Measurements from ENCODE around the gene GLYATL1.

DNA sequence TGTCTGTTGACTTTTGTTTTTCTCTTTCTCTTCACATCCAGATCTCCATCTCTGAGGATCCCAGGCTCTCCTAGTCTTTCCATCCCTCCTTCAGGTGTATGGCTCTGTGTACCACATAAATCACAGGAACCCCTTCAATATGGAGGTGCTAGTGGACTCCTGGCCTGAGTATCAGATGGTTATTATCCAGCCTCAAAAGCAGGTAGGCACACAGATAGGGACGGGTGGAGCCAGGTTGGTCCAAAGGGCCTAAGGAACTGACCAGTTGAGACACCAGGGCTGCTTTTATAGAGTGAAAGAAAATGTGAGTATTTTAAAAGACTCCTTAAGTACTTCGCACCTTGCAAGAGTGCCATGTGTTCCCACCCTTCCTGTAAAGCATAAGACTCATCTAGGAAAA lies 39.9 kb downstream of the GLYATL1 start:
- TF ChIP-seq, protein P1, sequence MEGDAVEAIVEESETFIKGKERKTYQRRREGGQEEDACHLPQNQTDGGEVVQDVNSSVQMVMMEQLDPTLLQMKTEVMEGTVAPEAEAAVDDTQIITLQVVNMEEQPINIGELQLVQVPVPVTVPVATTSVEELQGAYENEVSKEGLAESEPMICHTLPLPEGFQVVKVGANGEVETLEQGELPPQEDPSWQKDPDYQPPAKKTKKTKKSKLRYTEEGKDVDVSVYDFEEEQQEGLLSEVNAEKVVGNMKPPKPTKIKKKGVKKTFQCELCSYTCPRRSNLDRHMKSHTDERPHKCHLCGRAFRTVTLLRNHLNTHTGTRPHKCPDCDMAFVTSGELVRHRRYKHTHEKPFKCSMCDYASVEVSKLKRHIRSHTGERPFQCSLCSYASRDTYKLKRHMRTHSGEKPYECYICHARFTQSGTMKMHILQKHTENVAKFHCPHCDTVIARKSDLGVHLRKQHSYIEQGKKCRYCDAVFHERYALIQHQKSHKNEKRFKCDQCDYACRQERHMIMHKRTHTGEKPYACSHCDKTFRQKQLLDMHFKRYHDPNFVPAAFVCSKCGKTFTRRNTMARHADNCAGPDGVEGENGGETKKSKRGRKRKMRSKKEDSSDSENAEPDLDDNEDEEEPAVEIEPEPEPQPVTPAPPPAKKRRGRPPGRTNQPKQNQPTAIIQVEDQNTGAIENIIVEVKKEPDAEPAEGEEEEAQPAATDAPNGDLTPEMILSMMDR (tag by site-specific recombination; IDR thresholded peaks at IDR 0.05) = no peak
- TF ChIP-seq SALL2 (tag by site-specific recombination; IDR thresholded peaks at IDR 0.05; ENCODE audit: borderline replicate concordance) (no peak), YY1 (tag by site-specific recombination; IDR thresholded peaks at IDR 0.05) (no peak), ZNF670 (tag by site-specific recombination; IDR thresholded peaks at IDR 0.05; ENCODE audit: low read depth) (no peak), ZNF23 (tag by site-specific recombination; IDR thresholded peaks at IDR 0.05; ENCODE audit: borderline replicate concordance) (no peak), ZNF501 (tag by site-specific recombination; IDR thresholded peaks at IDR 0.05) (no peak), BCL11A (tag by site-specific recombination; IDR thresholded peaks at IDR 0.05; ENCODE audit: low read depth) (no peak), WT1 (tag by site-specific recombination; IDR thresholded peaks at IDR 0.05) (no peak)
- TF ChIP-seq, protein P2, sequence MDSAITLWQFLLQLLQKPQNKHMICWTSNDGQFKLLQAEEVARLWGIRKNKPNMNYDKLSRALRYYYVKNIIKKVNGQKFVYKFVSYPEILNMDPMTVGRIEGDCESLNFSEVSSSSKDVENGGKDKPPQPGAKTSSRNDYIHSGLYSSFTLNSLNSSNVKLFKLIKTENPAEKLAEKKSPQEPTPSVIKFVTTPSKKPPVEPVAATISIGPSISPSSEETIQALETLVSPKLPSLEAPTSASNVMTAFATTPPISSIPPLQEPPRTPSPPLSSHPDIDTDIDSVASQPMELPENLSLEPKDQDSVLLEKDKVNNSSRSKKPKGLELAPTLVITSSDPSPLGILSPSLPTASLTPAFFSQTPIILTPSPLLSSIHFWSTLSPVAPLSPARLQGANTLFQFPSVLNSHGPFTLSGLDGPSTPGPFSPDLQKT (IDR thresholded peaks at IDR 0.05; ENCODE audit: borderline replicate concordance, low read depth, low read length) = no peak
